NCI-H446 (cell line): Measurements from ENCODE around the gene SREBF2.

ENCODE experiments used
- DNase-seq, 2 experiments: peaks; one replicate each; lab custom pipeline; 2025; lab: John Stamatoyannopoulos, UW

SREBF2 gene

DNA sequence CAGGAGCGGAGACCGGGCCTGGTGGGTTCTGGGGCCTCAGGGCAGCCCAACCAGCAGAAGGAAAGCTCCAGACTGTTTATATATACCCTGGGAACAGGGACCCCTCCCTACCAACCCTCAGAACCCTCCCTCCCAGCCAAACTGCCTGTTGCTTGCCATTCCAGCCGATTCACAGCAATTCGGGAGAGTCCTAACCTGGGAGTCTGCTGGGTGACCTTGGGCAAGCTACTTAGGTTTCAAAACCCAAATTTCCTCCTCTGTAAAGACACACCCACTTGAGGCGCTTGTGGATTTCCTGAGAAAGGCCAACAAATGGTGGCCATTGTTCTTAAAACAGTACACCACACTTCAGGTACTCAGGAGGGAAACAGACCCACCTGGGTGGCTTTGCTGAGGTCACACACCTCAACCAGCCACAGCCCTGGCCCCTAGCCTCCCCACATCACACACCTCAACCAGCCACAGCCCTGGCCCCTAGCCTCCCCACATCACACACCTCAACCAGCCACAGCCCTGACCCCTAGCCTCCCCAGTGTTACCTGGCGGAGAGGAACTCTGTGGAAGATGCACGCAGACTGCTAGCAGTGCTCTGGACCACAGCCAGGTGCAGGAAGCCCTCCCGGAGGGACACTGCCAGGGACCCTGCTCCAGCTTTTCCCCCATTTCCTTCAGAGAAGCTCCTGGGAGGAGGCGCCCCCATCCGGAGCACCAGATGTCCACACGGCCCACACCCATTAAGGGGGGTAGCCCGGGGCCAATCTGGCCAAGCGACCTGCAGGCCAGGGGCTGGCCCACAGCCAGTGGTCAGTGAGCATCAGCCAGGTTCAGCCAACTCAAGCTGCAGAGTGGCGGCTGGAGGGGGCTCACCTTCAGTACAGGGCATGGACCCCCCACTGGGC, 75.8 kb downstream of the SREBF2 start:
- DNase-seq = no peak

DNA sequence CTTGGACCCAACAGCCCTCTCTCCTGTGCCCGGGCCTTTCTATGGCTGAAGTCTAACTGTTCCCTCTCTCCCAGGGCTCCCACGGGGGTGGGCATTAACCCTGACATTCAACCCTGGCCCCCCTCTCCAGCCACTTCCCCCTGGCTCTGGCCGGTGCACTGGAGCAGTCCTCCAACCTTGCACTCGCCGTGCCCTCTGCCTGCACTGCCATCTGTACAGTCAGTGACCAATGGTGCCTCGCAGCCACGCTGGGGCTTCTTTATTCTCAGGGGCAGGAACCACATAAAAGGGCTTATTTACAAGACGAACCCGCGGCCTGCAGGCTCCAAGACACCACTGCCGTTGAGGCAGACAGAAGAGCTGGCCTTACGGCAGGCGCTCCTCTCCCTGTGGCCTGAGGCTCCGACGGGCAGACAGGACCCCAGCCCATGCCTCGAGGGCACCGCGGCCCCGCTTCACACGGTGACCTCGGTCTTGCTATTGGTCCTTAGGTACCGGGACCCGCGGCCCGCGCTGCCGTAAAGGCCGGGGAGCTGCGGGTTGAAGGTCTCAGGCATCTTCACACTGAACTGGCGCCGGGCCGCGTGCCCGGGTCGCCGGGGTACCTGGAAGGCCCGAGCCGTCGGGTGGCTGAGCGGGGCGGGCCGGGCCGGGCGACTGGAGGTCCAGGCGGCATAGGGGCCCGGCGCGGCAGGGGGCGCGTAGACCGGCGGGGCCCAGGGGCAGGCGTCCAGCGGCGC, 76.6 kb downstream of the SREBF2 start:
- DNase-seq = no peak

- no peak for DNase-seq
Measured at GRCh38 chr22:41910050-41911000, 77.4 kb downstream of the SREBF2 start.

GRCh38 chr22:41911001-41911611, 78.2 kb downstream of the SREBF2 start:
- no peak for DNase-seq

- no peak for DNase-seq
Measured at GRCh38 chr22:41912338-41913039, 79.6 kb downstream of the SREBF2 start.

GRCh38 chr22:41913040-41913719, 80.3 kb downstream of the SREBF2 start:
- no peak for DNase-seq

- DNase-seq = no peak
Measured at GRCh38 chr22:41913842-41914534, 81.1 kb downstream of the SREBF2 start.

DNA sequence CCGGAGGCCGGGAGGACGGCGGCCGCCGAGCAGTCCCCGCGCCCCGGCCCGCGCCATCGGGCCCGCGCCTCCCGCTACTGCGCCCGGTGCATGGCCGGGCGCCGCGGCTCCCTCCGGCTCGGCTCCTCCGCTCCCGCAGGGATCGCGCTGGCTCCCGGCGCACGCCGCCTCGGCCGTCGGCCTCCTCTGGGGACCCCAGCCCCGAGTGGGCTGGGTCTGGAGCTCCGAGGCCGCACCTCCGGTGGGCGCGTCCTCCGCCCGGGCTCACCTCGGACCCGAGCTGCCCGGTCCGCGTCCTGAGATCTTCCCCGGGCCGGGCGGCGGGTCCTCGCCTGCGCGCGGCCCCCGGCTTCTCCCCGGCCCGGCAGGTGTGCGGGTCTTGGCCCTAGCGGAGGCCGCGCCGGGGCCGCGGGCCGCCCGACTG, 81.7 kb downstream of the SREBF2 start:
- peak in 1 of 2 experiments; percentile 21 for DNase-seq

- peak in 1 of 2 experiments; percentile 21 for DNase-seq
Measured at GRCh38 chr22:41915035-41915785, 82.3 kb downstream of the SREBF2 start, which contains the start of gene SHISA8. Gene SHISA8 (minus strand): TSS chr22:41915074. CDS start chr22:41914667, 407 bp downstream.

- no peak for DNase-seq
Measured at GRCh38 chr22:41915786-41916493, 83.0 kb downstream of the SREBF2 start.

GRCh38 chr22:41916745-41917358, 83.9 kb downstream of the SREBF2 start:
- no peak for DNase-seq

DNA sequence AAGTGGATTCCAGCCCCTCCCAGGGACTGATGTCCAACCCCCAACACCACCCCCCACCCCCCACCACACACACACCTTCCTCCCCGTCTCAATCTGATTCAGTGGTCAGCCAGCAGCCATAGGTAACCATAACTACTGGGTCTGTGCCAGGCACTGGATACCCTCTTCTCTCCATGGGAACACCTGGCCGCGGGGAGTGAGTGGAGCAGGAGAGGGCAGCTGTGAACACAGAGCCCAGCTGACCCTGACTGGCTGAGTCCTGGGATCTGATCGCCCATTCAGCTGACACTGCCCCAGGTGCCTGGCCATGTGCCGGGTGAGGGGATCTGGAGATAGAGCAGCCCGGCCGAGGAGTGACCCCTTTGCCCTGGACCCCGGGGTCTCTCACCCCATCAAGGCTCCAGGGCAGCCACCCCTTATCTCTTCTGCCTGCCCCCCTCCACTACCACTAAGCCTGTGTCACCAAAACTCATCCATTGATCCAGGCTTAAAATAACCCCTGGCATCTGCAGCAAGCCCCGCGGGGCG, 84.5 kb downstream of the SREBF2 start:
- no peak for DNase-seq

DNA sequence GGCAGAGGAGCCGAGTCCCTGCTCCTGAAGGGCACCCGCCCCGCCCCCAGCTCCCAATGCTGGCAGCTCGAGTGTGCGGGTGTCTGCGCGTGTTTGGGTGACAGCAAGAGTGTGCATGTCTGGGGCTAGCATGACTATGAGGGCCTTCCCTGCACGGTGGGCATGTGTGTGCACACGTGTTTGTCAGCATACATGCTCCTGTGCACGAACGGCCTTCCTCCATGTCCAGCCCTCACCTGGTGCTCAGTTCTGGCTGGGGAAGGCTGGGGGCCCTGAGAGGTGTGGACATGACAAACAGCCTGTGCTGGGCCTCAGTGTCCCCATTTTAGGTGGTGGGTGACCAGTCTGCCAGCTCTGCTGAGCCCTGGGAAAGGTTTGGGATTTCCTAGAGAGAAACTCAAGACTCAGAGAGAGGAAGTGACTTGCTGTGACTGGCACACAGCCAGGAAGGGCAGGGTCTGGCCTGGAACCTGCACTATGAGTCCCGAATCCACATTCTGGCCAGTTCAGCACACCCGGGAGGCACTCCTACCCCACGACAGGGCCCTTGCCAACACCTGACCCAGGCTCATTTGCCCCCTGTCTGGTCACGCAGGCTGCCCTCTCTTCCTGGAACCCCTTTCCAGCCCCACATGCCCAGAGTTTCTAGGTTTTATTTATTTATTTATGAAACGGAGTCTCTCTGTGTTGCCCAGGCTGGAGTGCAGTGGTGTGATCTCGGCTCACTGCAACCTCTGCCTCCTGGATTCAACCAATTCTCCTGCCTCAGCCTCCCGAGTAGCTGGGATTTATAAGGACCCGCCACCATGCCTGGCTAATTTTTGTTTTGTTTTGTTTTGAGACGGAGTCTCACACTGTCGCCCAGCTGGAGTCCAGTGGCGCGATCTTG, 85.2 kb downstream of the SREBF2 start:
- DNase-seq = peak in 1 of 2 experiments; percentile 46

DNA sequence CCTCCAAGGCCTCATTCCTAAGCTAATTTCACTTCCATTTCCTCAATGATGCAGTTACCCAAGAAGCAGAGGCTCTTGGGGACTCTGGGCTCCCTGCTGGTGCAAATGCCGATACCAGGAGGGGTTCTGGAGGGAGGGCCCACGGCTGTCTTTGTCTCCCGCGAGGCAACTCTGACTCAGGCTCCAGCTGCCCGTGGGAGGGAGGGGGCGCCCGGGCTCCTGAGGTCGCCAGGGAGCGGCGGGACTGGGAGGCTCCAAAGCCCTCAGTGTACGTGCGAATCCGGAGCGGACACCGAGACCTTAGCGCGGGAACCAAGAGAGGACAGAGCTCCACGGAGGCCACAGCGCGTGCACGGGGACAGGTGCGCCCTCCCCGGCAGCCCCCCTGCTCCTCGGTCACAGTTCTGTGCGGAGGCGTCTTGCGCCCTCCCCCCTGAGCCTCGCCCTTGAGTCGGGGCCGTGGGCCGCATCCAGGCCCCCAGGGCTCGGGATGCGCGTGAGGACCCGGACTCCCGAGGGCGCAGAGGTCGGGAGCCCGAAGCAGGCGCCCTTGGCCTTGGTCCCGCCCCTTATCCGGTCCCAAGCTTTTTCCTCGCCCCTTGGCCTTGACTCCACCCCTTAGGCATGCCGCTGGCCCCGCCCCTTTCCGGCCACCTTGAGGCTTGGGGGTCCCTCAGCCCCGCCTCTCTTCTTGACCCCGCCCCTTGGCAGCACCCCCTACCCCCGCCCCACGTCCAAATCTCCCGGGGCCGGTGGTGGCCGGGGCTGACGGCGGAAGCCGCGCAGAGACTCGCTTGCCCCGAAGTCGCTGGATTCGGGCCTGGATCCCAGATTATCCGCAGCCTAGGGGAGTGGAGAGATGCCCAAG, 86.7 kb downstream of the SREBF2 start:
- DNase-seq = no peak

- DNase-seq = no peak
Measured at GRCh38 chr22:41920271-41920976, 87.5 kb downstream of the SREBF2 start.
